Ascending aorta (tissue), 2 donors: ENCODE results near the gene CCDC127. TPM values are rescaled to one million over a fixed set of nuclear protein-coding genes. Genes with fewer than 3 reads are reported as not detected.

Source experiments
- DNase-seq, 2 donors: peaks; one replicate each; pipeline ENCODE4 v3.0.0-alpha.2; 2019; ENCODE audit warnings: low spot score in 2 of 2
- H3K27ac ChIP-seq, 2 donors: fragments of 200-600 bp; sonication (generic); one replicate each; pipeline ENCODE4 v1.5.1; 2016 to 2017; ENCODE audit warnings: mild to moderate bottlenecking in 1 of 2
- H3K27me3 ChIP-seq: fragments of 200-600 bp; sonication (generic); one replicate; pipeline ENCODE4 v1.5.1; 2017
- H3K36me3 ChIP-seq, 2 donors: fragments of 200-600 bp; sonication (generic); one replicate each; pipeline ENCODE4 v1.5.1; 2016
- H3K4me1 ChIP-seq, 2 donors: fragments of 200-600 bp; sonication (generic); one replicate each; pipeline ENCODE4 v1.5.1; 2016 to 2017; ENCODE audit warnings: mild to moderate bottlenecking in 1 of 2
- H3K4me3 ChIP-seq, 2 donors: fragments of 200-600 bp; sonication (generic); one replicate each; pipeline ENCODE4 v1.5.1; 2016 to 2017; ENCODE audit warnings: mild to moderate bottlenecking in 1 of 2
- H3K9me3 ChIP-seq, 2 donors: fragments of 200-600 bp; sonication (generic); one replicate each; pipeline ENCODE4 v1.5.1; 2016
- CTCF ChIP-seq, 3 experiments: fragments of 200-600 bp in 2 of 3; fragments of 450-650 bp in 1 of 3; sonication (generic) in 2 of 3; IDR thresholded peaks; one replicate each; pipeline ENCODE4 v1.5.1; 2016 to 2019; ENCODE audit warnings: antibody characterized with exemption in 3 of 3, mild to moderate bottlenecking in 1 of 3, moderate library complexity in 1 of 3
- intact Hi-C: fragments of 100-400 bp; cut with DNase I; formaldehyde crosslinking; loops from one replicate; pipeline ENCODE4 v1.15.1; 2023
- total RNA-seq: library from RNA; depleted of rRNA; stranded (reverse); fragments of >200 nt; gene quantifications from one replicate; pipeline ENCODE4 v1.1.0, GENCODE V29; 2016

The CCDC127 gene
- total RNA-seq, 1 donor from 2014 or later, result 6.1 TPM

- no peak for TF ChIP-seq CTCF (IDR thresholded peaks at IDR 0.05)
These were observed 43.7 kb downstream of the CCDC127 start for GRCh38 chr5:174291-174600.

GRCh38 chr5:173392-174290 is 44.3 kb downstream of the CCDC127 start:
- Histone ChIP-seq H3K9me3 (no peaks in the 10 kb centered on the region), H3K4me3 (no peak overlapping the region), H3K36me3 (no peaks in the 10 kb centered on the region), H3K27ac (no peak overlapping the region), H3K4me1 (no peaks in the 10 kb centered on the region), H3K27me3 (no peaks in the 10 kb centered on the region)
- intact Hi-C loops, result no loop called here
- no peak for DNase-seq
- TF ChIP-seq CTCF (IDR thresholded peaks at IDR 0.05), result no peak

More at GRCh38 chr5:174291-174600, 43.7 kb downstream of the CCDC127 start:
- no peaks in the 10 kb centered on the region for H3K27me3 ChIP-seq
- no peaks in the 10 kb centered on the region for H3K9me3 ChIP-seq
- H3K4me1 ChIP-seq, result no peaks in the 10 kb centered on the region
- no peak overlapping the region for H3K27ac ChIP-seq
- intact Hi-C loops, result no loop called here
- DNase-seq, result no peak
- no peaks in the 10 kb centered on the region for H3K36me3 ChIP-seq
- H3K4me3 ChIP-seq, result no peak overlapping the region

GRCh38 chr5:172841-173251 is 45.1 kb downstream of the CCDC127 start:
- TF ChIP-seq CTCF (IDR thresholded peaks at IDR 0.05), result no peak
- no peak overlapping the region for H3K27ac ChIP-seq
- no peaks in the 10 kb centered on the region for H3K36me3 ChIP-seq
- H3K27me3 ChIP-seq, result no peaks in the 10 kb centered on the region
- intact Hi-C loops, result no loop called here
- H3K4me3 ChIP-seq, result no peak overlapping the region
- H3K9me3 ChIP-seq, result no peaks in the 10 kb centered on the region
- peak in 1 of 2 donors; percentile 39 for DNase-seq
- no peaks in the 10 kb centered on the region for H3K4me1 ChIP-seq

- H3K9me3 ChIP-seq, result no peaks in the 10 kb centered on the region
- peak in 1 of 2 donors; percentile 52 for DNase-seq
- no peaks in the 10 kb centered on the region for H3K27me3 ChIP-seq
- no peaks in the 10 kb centered on the region for H3K4me1 ChIP-seq
- intact Hi-C loops, result no loop called here
- H3K27ac ChIP-seq, result no peak overlapping the region
- no peak overlapping the region for H3K4me3 ChIP-seq
- no peaks in the 10 kb centered on the region for H3K36me3 ChIP-seq
- no peak for TF ChIP-seq CTCF (IDR thresholded peaks at IDR 0.05)
These were observed 45.5 kb downstream of the CCDC127 start for GRCh38 chr5:172421-172820.

GRCh38 chr5:171801-172331 is 46.1 kb downstream of the CCDC127 start:
- no peaks in the 10 kb centered on the region for H3K27me3 ChIP-seq
- TF ChIP-seq CTCF (IDR thresholded peaks at IDR 0.05), result no peak
- no peaks in the 10 kb centered on the region for H3K36me3 ChIP-seq
- no peaks in the 10 kb centered on the region for H3K9me3 ChIP-seq
- H3K4me3 ChIP-seq, result no peak overlapping the region
- peak in 1 of 2 donors; percentile 63 for DNase-seq
- no peaks in the 10 kb centered on the region for H3K4me1 ChIP-seq
- no peak overlapping the region for H3K27ac ChIP-seq
- intact Hi-C loops, result no loop called here
